A549 (cell line): ENCODE results near the gene SLC6A6.

ENCODE experiments used
- POLR2A ChIP-seq: IDR thresholded peaks from 2 replicates; pipeline ENCODE4 v1.6.1; 2012; ENCODE audit warnings: mild to moderate bottlenecking, low read length
- RAD21 ChIP-seq, 2 experiments: fragments of >200 bp in 1 of 2; sonication (Bioruptor Twin) in 1 of 2; formaldehyde crosslinking in 1 of 2; IDR thresholded peaks in 1 of 2; conservative IDR thresholded peaks in 1 of 2; 2 replicates in 1 of 2; 3 replicates in 1 of 2; pipeline ENCODE4 v1.6.1; 2012 to 2018; ENCODE audit warnings: inconsistent platforms in 1 of 2
- TF ChIP-seq, protein P1 (sequence below): fragments of >200 bp; sonication (Bioruptor Twin); formaldehyde crosslinking; IDR thresholded peaks from 3 replicates; pipeline ENCODE4 v1.5.1; 2016
- TF ChIP-seq, protein P2 (sequence below): IDR thresholded peaks from 2 replicates; pipeline ENCODE4 v1.6.1; 2012
- TF ChIP-seq, protein P3 (sequence below): fragments of 200-600 bp; sonication (generic); IDR thresholded peaks from 2 replicates; pipeline ENCODE4 v1.6.1; 2016; ENCODE audit warnings: antibody characterized with exemption, mild to moderate bottlenecking, moderate library complexity

DNA sequence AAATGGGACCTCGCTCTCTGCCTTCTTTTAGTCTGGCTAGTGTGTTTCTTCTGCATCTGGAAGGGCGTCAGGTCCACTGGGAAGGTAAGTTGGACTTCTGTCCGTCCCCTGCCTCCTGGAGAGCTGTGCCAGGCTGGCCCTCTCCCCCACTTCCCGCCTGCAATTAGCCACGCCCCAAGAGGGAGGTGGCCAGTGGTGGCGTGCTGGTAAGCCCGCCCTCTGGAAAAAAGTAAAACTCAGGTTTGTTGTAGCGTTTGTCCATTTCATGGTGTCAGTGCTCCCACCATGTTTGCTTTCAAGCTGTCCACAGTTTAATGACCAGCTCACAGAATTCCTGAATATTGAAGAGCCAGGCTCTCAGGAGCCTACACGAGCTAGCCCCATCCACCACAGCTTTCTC is 55.6 kb downstream of the SLC6A6 start:
- TF ChIP-seq RAD21 (conservative IDR thresholded peaks at IDR 0.05 in 1 of 2, IDR thresholded peaks at IDR 0.05 in 1 of 2) (no peak), POLR2A (no peak)
- TF ChIP-seq, protein P1, sequence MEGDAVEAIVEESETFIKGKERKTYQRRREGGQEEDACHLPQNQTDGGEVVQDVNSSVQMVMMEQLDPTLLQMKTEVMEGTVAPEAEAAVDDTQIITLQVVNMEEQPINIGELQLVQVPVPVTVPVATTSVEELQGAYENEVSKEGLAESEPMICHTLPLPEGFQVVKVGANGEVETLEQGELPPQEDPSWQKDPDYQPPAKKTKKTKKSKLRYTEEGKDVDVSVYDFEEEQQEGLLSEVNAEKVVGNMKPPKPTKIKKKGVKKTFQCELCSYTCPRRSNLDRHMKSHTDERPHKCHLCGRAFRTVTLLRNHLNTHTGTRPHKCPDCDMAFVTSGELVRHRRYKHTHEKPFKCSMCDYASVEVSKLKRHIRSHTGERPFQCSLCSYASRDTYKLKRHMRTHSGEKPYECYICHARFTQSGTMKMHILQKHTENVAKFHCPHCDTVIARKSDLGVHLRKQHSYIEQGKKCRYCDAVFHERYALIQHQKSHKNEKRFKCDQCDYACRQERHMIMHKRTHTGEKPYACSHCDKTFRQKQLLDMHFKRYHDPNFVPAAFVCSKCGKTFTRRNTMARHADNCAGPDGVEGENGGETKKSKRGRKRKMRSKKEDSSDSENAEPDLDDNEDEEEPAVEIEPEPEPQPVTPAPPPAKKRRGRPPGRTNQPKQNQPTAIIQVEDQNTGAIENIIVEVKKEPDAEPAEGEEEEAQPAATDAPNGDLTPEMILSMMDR, result no peak
- TF ChIP-seq, protein P2, sequence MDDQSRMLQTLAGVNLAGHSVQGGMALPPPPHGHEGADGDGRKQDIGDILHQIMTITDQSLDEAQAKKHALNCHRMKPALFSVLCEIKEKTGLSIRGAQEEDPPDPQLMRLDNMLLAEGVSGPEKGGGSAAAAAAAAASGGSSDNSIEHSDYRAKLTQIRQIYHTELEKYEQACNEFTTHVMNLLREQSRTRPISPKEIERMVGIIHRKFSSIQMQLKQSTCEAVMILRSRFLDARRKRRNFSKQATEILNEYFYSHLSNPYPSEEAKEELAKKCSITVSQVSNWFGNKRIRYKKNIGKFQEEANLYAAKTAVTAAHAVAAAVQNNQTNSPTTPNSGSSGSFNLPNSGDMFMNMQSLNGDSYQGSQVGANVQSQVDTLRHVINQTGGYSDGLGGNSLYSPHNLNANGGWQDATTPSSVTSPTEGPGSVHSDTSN, result no peak
- TF ChIP-seq, protein P3, sequence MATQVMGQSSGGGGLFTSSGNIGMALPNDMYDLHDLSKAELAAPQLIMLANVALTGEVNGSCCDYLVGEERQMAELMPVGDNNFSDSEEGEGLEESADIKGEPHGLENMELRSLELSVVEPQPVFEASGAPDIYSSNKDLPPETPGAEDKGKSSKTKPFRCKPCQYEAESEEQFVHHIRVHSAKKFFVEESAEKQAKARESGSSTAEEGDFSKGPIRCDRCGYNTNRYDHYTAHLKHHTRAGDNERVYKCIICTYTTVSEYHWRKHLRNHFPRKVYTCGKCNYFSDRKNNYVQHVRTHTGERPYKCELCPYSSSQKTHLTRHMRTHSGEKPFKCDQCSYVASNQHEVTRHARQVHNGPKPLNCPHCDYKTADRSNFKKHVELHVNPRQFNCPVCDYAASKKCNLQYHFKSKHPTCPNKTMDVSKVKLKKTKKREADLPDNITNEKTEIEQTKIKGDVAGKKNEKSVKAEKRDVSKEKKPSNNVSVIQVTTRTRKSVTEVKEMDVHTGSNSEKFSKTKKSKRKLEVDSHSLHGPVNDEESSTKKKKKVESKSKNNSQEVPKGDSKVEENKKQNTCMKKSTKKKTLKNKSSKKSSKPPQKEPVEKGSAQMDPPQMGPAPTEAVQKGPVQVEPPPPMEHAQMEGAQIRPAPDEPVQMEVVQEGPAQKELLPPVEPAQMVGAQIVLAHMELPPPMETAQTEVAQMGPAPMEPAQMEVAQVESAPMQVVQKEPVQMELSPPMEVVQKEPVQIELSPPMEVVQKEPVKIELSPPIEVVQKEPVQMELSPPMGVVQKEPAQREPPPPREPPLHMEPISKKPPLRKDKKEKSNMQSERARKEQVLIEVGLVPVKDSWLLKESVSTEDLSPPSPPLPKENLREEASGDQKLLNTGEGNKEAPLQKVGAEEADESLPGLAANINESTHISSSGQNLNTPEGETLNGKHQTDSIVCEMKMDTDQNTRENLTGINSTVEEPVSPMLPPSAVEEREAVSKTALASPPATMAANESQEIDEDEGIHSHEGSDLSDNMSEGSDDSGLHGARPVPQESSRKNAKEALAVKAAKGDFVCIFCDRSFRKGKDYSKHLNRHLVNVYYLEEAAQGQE, result no peak
